H1 (cell line): Measurements from ENCODE around the gene SPDEF. TPM values are rescaled to one million over a fixed set of nuclear protein-coding genes. Genes with fewer than 3 reads are reported as not detected.

ENCODE experiments used
- CTCF ChIA-PET: fragments of 300-600 bp; sonication (Branson Sonifier 250); formaldehyde crosslinking; loops from one replicate; lab custom pipeline; 2021; ENCODE audit not compliant: partially characterized antibody; lab: Charles Lee
- POLR2A ChIA-PET: fragments of 300-600 bp; sonication (Branson Sonifier 250); formaldehyde crosslinking; loops from one replicate; lab custom pipeline; 2021; ENCODE audit warnings: inconsistent platforms; ENCODE audit not compliant: partially characterized antibody; lab: Charles Lee
- DNase-seq, 2 experiments: peaks; one replicate each; pipeline versions ENCODE4 v3.0.0 to v3.0.0-alpha.2; 2010 to 2022; ENCODE audit warnings: low spot score in 2 of 2, low read depth in 1 of 2, mixed read lengths in 1 of 2
- FAIRE-seq: peaks from 2 replicates; lab custom pipeline; 2011; peaks lifted over from hg19 to GRCh38; lab: Jason Lieb, UNC
- H2AFZ ChIP-seq: 2 replicates; pipeline ENCODE4 v1.8.1; 2012; ENCODE audit warnings: low read length, inconsistent platforms
- H2AK5ac ChIP-seq: 2 replicates; pipeline ENCODE4 v1.6.1; 2013; ENCODE audit warnings: low read depth, low read length
- H2BK120ac ChIP-seq: replicated peaks from 2 replicates; pipeline ENCODE3; 2013; ENCODE audit warnings: low read depth, low read length, inconsistent platforms
- H2BK12ac ChIP-seq: 2 replicates; pipeline ENCODE4 v1.6.1; 2013; ENCODE audit warnings: low read depth, low read length
- H2BK15ac ChIP-seq: 2 replicates; pipeline ENCODE4 v1.6.1; 2013; ENCODE audit warnings: low read length
- H2BK20ac ChIP-seq: 2 replicates; pipeline ENCODE4 v1.6.1; 2013; ENCODE audit warnings: low read length
- H2BK5ac ChIP-seq: 2 replicates; pipeline ENCODE4 v1.6.1; 2013; ENCODE audit warnings: low read depth, low read length
- H3K14ac ChIP-seq: 2 replicates; pipeline ENCODE4 v1.6.1; 2013; ENCODE audit warnings: inconsistent platforms; ENCODE audit not compliant: insufficient read length
- H3K18ac ChIP-seq: 2 replicates; pipeline ENCODE4 v1.6.1; 2013; ENCODE audit warnings: low read length; ENCODE audit errors: extremely low read depth
- H3K23ac ChIP-seq: 2 replicates; pipeline ENCODE4 v1.6.1; 2013; ENCODE audit warnings: inconsistent platforms; ENCODE audit not compliant: insufficient read length
- H3K23me2 ChIP-seq: 2 replicates; pipeline ENCODE4 v1.6.1; 2013; ENCODE audit warnings: low read depth, low read length
- H3K27ac ChIP-seq: 2 replicates; pipeline ENCODE4 v1.6.1; 2011; ENCODE audit warnings: low read depth, low read length, inconsistent platforms
- H3K27me3 ChIP-seq, 4 experiments: replicated peaks in 1 of 4; 1 replicate in 1 of 4; 2 replicates in 3 of 4; pipeline versions ENCODE4 v1.6.1 to v1.8.1; 2011 to 2013; ENCODE audit warnings: low read length in 3 of 4, mild to moderate bottlenecking in 3 of 4, inconsistent platforms in 2 of 4, mixed read lengths in 2 of 4, moderate library complexity in 1 of 4; ENCODE audit not compliant: control insufficient read depth in 3 of 4, insufficient read depth in 3 of 4; ENCODE audit errors: extremely low read depth in 1 of 4
- H3K36me3 ChIP-seq, 4 experiments: 2 replicates each; pipeline versions ENCODE4 v1.6.1 to v1.8.1; 2011 to 2013; ENCODE audit warnings: mild to moderate bottlenecking in 4 of 4, low read length in 3 of 4, moderate library complexity in 2 of 4, control low read depth in 1 of 4, inconsistent platforms in 1 of 4; ENCODE audit not compliant: insufficient read depth in 4 of 4, control insufficient read depth in 2 of 4
- H3K4ac ChIP-seq: replicated peaks from 2 replicates; pipeline ENCODE3; 2013; ENCODE audit warnings: low read length, low read depth, mixed read lengths, inconsistent platforms; ENCODE audit not compliant: insufficient read length
- H3K4me1 ChIP-seq, 4 experiments: replicated peaks in 1 of 4; 1 replicate in 1 of 4; 2 replicates in 3 of 4; pipeline versions ENCODE4 v1.6.1 to v1.8.1; 2011 to 2013; ENCODE audit warnings: low read length in 3 of 4, inconsistent platforms in 2 of 4, mixed read lengths in 1 of 4; ENCODE audit not compliant: insufficient read depth in 4 of 4, control insufficient read depth in 3 of 4
- H3K4me2 ChIP-seq, 2 experiments: 2 replicates each; pipeline versions ENCODE4 v1.6.1 to v1.8.1; 2011 to 2013; ENCODE audit warnings: low read depth in 2 of 2, low read length in 2 of 2, control low read depth in 1 of 2, inconsistent platforms in 1 of 2, mild to moderate bottlenecking in 1 of 2; ENCODE audit not compliant: insufficient read depth in 1 of 2
- H3K4me3 ChIP-seq, 4 experiments: fragments of 200-600, 300-600 bp in 1 of 4; sonication (generic), shearing (Covaris generic), sonication (Bioruptor Twin) in 1 of 4; 2 replicates each; pipeline versions ENCODE4 v1.5.1 to v1.8.1; 2011 to 2016; ENCODE audit warnings: low read length in 4 of 4, low read depth in 3 of 4, control low read depth in 2 of 4, inconsistent platforms in 2 of 4, mild to moderate bottlenecking in 2 of 4, mixed read lengths in 1 of 4, moderate library complexity in 1 of 4; ENCODE audit not compliant: insufficient read depth in 2 of 4; ENCODE audit errors: extremely low read depth in 1 of 4
- H3K56ac ChIP-seq: replicated peaks from 2 replicates; pipeline ENCODE3; 2013; ENCODE audit warnings: low read depth, mild to moderate bottlenecking, mixed read lengths, low read length, inconsistent platforms; ENCODE audit not compliant: insufficient read length
- H3K79me1 ChIP-seq: 2 replicates; pipeline ENCODE4 v1.6.1; 2013; ENCODE audit warnings: low read depth, low read length, control low read depth
- H3K79me2 ChIP-seq, 2 experiments: 2 replicates each; pipeline versions ENCODE4 v1.6.1 to v1.8.1; 2012 to 2013; ENCODE audit warnings: low read length in 2 of 2, mild to moderate bottlenecking in 2 of 2, inconsistent platforms in 1 of 2; ENCODE audit not compliant: insufficient read depth in 2 of 2, control insufficient read depth in 1 of 2
- H3K9ac ChIP-seq, 4 experiments: replicated peaks in 1 of 4; 1 replicate in 1 of 4; 2 replicates in 3 of 4; pipeline versions ENCODE4 v1.6.1 to v1.8.1; 2011 to 2013; ENCODE audit warnings: low read depth in 3 of 4, low read length in 3 of 4, control low read depth in 2 of 4, mild to moderate bottlenecking in 2 of 4, moderate library complexity in 2 of 4, inconsistent platforms in 1 of 4; ENCODE audit errors: extremely low read depth in 1 of 4
- H3K9me3 ChIP-seq, 2 experiments: 2 replicates each; pipeline versions ENCODE4 v1.6.1 to v1.8.1; 2012 to 2013; ENCODE audit warnings: mild to moderate bottlenecking in 2 of 2, moderate library complexity in 2 of 2, control low read depth in 1 of 2, inconsistent platforms in 1 of 2, low read depth in 1 of 2, low read length in 1 of 2, mixed read lengths in 1 of 2; ENCODE audit not compliant: insufficient read depth in 2 of 2
- H4K20me1 ChIP-seq, 2 experiments: replicated peaks in 1 of 2; 2 replicates each; pipeline versions ENCODE3 to v1.8.1; 2011 to 2013; ENCODE audit warnings: inconsistent platforms in 2 of 2, low read length in 2 of 2, mild to moderate bottlenecking in 1 of 2; ENCODE audit not compliant: insufficient read depth in 2 of 2, control insufficient read depth in 1 of 2
- H4K5ac ChIP-seq: 2 replicates; pipeline ENCODE4 v1.6.1; 2013; ENCODE audit warnings: low read length, low read depth, mixed read lengths, inconsistent platforms; ENCODE audit not compliant: insufficient read length
- H4K8ac ChIP-seq: 2 replicates; pipeline ENCODE4 v1.8.0; 2013; ENCODE audit warnings: mild to moderate bottlenecking, moderate library complexity, low read length, inconsistent platforms; ENCODE audit not compliant: insufficient read depth; ENCODE audit errors: extremely low read depth
- H4K91ac ChIP-seq: replicated peaks from 2 replicates; pipeline ENCODE3; 2013; ENCODE audit warnings: low read length, mixed read lengths, inconsistent platforms; ENCODE audit not compliant: insufficient read length
- CHD1 ChIP-seq: IDR thresholded peaks from 2 replicates; pipeline ENCODE4 v1.6.1; 2012; ENCODE audit warnings: low read depth, low read length, improper control_type of control experiment
- CHD2 ChIP-seq: IDR thresholded peaks from 2 replicates; pipeline ENCODE4 v1.6.1; 2012; ENCODE audit warnings: low read length, improper control_type of control experiment
- CREB1 ChIP-seq: IDR thresholded peaks from 2 replicates; pipeline ENCODE4 v1.6.1; 2012; ENCODE audit warnings: inconsistent platforms
- EGR1 ChIP-seq: IDR thresholded peaks from 2 replicates; pipeline ENCODE4 v1.6.1; 2011; ENCODE audit warnings: low read depth, low read length, borderline replicate concordance
- EZH2 ChIP-seq: fragments of 200-600 bp; sonication (generic); IDR thresholded peaks from 2 replicates; pipeline ENCODE4 v1.7.1; 2012; ENCODE audit warnings: low read depth, mild to moderate bottlenecking, moderate library complexity, low read length, inconsistent platforms; ENCODE audit not compliant: severe bottlenecking
- GABPA ChIP-seq: IDR thresholded peaks from 2 replicates; pipeline ENCODE4 v1.6.1; 2011; ENCODE audit warnings: mild to moderate bottlenecking, low read length, moderate library complexity, borderline replicate concordance; ENCODE audit not compliant: insufficient read depth
- HDAC6 ChIP-seq: IDR thresholded peaks from one replicate; pipeline ENCODE4 v1.7.1; 2012; ENCODE audit warnings: low read depth, mild to moderate bottlenecking, inconsistent platforms, low read length, moderate library complexity
- RNF2 ChIP-seq: fragments of 200-900, 300-1000 bp; sonication (generic); IDR thresholded peaks from 2 replicates; pipeline ENCODE4 v1.7.1; 2016; ENCODE audit warnings: borderline replicate concordance, low read depth, mild to moderate bottlenecking, antibody characterized with exemption, low read length; ENCODE audit not compliant: poor library complexity, severe bottlenecking; ENCODE audit errors: missing control alignments
- SAP30 ChIP-seq: fragments of 300-600 bp; sonication (generic); IDR thresholded peaks from 2 replicates; pipeline ENCODE4 v1.7.1; 2012; ENCODE audit warnings: low read length, moderate library complexity, mild to moderate bottlenecking, inconsistent platforms; ENCODE audit not compliant: insufficient read depth, insufficient replicate concordance
- SIN3A ChIP-seq, 2 experiments: IDR thresholded peaks in 1 of 2; conservative IDR thresholded peaks in 1 of 2; 2 replicates each; pipeline ENCODE4 v1.6.1; 2011 to 2012; ENCODE audit warnings: low read length in 2 of 2, improper control_type of control experiment in 1 of 2, low read depth in 1 of 2, mild to moderate bottlenecking in 1 of 2
- TAF7 ChIP-seq: optimal IDR thresholded peaks from 2 replicates; pipeline ENCODE3; 2011; ENCODE audit warnings: low read depth, mild to moderate bottlenecking, inconsistent platforms, low read length, moderate library complexity, borderline replicate concordance
- TCF12 ChIP-seq: IDR thresholded peaks from 2 replicates; pipeline ENCODE4 v1.6.1; 2011; ENCODE audit warnings: low read depth, mild to moderate bottlenecking, low read length
- WGBS, 2 experiments: shearing (Covaris generic) in 1 of 2; methylation state at CpG; one replicate each; pipeline versions ENCODE4 v1.1.6 to v1.1.7; 2013 to 2015; ENCODE audit warnings: low lambda C conversion rate in 2 of 2, mixed read lengths in 2 of 2, inconsistent platforms in 1 of 2, low coverage in 1 of 2, missing lambda C conversion rate in 1 of 2; ENCODE audit not compliant: insufficient replicate concordance in 2 of 2, insufficient coverage in 1 of 2, insufficient read length in 1 of 2; ENCODE audit errors: extremely low coverage in 1 of 2, missing lambda C conversion rate in 1 of 2; 5-methylcytosine and 5-hydroxymethylcytosine counted together
- polyA plus RNA-seq, 7 experiments: library from polyadenylated mRNA; depleted of rRNA in 3 of 7; stranded (reverse) in 5 of 7; unstranded in 2 of 7; fragments of >200 nt in 5 of 7; fragments of 200-250 nt in 2 of 7; gene quantifications; 1 replicate in 5 of 7; 2 replicates in 1 of 7; 4 replicates in 1 of 7; pipeline versions ENCODE4 v1.2.1 to v1.2.3, GENCODE V29; 2011 to 2013; ENCODE audit warnings: missing spikeins in 2 of 7, mixed read lengths in 2 of 7
- total RNA-seq: library from RNA; stranded (reverse); fragmentation: NEBNext Ultra II Directional; extraction: Animal tissue kit (Norgen Biotek cat#: 25700); gene quantifications from 2 replicates; pipeline ENCODE4 v1.2.1, GENCODE V29; 2021

Gene SPDEF
- total and polyA plus RNA-seq, 2 of the 8 experiments (the other 6 are each of a cell fraction or from before 2014, with no cell fraction given), result 0.15 to 0.30 TPM

- Histone ChIP-seq H3K27ac (no peak overlapping the region), H3K18ac (no peak overlapping the region), H3K36me3 (no peaks in the 10 kb centered on the region), H4K91ac (no peak overlapping the region), H3K9me3 (no peaks in the 10 kb centered on the region), H2BK20ac (no peak overlapping the region), H3K56ac (no peak overlapping the region), H2BK5ac (no peak overlapping the region), H2BK12ac (no peak overlapping the region), H3K9ac (no peak overlapping the region), H3K27me3 (peaks cover 0 to 3% (median 1%) of the 10 kb centered on the region in 4 experiments; a peak in 1 of 7 replicates), H3K4me1 (no peaks in the 10 kb centered on the region; a peak in 5 of 7 replicates), H3K4ac (no peak overlapping the region), H3K4me3 (no peak overlapping the region), H4K8ac (no peak overlapping the region; the same call in 1 of the 2 replicates), H3K14ac (no peak overlapping the region), H3K23me2 (no peaks in the 10 kb centered on the region; the same call in 1 of the 2 replicates), H3K79me2 (no peaks in the 10 kb centered on the region), H2BK120ac (no peak overlapping the region), H3K4me2 (no peak overlapping the region), H2AFZ (no peak overlapping the region), H4K5ac (no peak overlapping the region), H3K79me1 (no peaks in the 10 kb centered on the region), H4K20me1 (no peaks in the 10 kb centered on the region), H2AK5ac (no peak overlapping the region), H3K23ac (no peak overlapping the region), H2BK15ac (no peak overlapping the region)
- ChIA-PET CTCF (interaction anchor here (0.6 to 1.7 kb wide), 4 partner anchors 54 to 938 kb away, joined by 3 read pairs; no protein-coding TSS in a partner anchor), POLR2A (no interaction called here)
- WGBS, 2 experiments, result 89% methylated on average over 24 of the region's 24 CpGs; no CpG with 5 or more reads in 1 of the 2 experiments
- DNase-seq (no peak), FAIRE-seq (no peak)
- TF ChIP-seq TCF12 (no peak), HDAC6 (no peak), CREB1 (no peak), TAF7 (no peak), CHD2 (no peak), SIN3A (conservative IDR thresholded peaks at IDR 0.05 in 1 of 2, IDR thresholded peaks at IDR 0.05 in 1 of 2; ENCODE audit: low read depth in 1 of 2, low read length in 2 of 2) (no peak), EZH2 (no peak), SAP30 (no peak), RNF2 (no peak), GABPA (no peak), CHD1 (no peak), EGR1 (no peak)
Measured at GRCh38 chr6:34520645-34521462, 35.3 kb downstream of the SPDEF start.
